Glutamatergic neuron (in vitro differentiated cells): ENCODE data around the gene MAST4. TPM values are rescaled to one million over a fixed set of nuclear protein-coding genes. Genes with fewer than 3 reads are reported as not detected.
A peak's percentile ranks its signal among the peaks of the same experiment; 100 is the strongest.

Source experiments
- DNase-seq: peaks from one replicate; pipeline ENCODE4 v3.0.0; 2022
- H3K27ac Mint-ChIP-seq: one replicate; pipeline ENCODE4 v1.8.0; 2020; ENCODE audit warnings: mild to moderate bottlenecking, mixed read lengths, inconsistent platforms; ENCODE audit not compliant: unreplicated experiment
- H3K27me3 Mint-ChIP-seq: one replicate; pipeline ENCODE4 v1.8.0; 2020; ENCODE audit warnings: mild to moderate bottlenecking, moderate library complexity, mixed read lengths, inconsistent platforms; ENCODE audit not compliant: unreplicated experiment
- H3K36me3 Mint-ChIP-seq: one replicate; pipeline ENCODE4 v1.8.0; 2020; ENCODE audit warnings: mild to moderate bottlenecking, mixed read lengths, inconsistent platforms; ENCODE audit not compliant: unreplicated experiment
- H3K4me1 Mint-ChIP-seq: one replicate; pipeline ENCODE4 v1.8.0; 2020; ENCODE audit warnings: mild to moderate bottlenecking, low read depth, mixed read lengths, inconsistent platforms; ENCODE audit not compliant: unreplicated experiment
- H3K4me3 Mint-ChIP-seq: one replicate; pipeline ENCODE4 v1.8.0; 2020; ENCODE audit warnings: mild to moderate bottlenecking, mixed read lengths, inconsistent platforms; ENCODE audit not compliant: unreplicated experiment
- H3K9me3 Mint-ChIP-seq: one replicate; pipeline ENCODE4 v1.8.0; 2020; ENCODE audit warnings: mild to moderate bottlenecking, moderate library complexity, mixed read lengths, inconsistent platforms; ENCODE audit not compliant: unreplicated experiment
- total RNA-seq: library from RNA; stranded (reverse); fragmentation: NEBNext Ultra II Directional; extraction: Animal tissue kit (Norgen Biotek cat#: 25700); gene quantifications from one replicate; pipeline ENCODE4 v1.2.1, GENCODE V29; 2021; ENCODE audit not compliant: unreplicated experiment
- TF ChIP-seq, protein P1 (sequence below): fragments of 200-600 bp; sonication (generic); IDR thresholded peaks from one replicate; pipeline ENCODE4 v1.5.0; 2021; ENCODE audit not compliant: partially characterized antibody, unreplicated experiment

Gene MAST4
- total RNA-seq, 1 donor from 2014 or later: 11.5 TPM

DNA sequence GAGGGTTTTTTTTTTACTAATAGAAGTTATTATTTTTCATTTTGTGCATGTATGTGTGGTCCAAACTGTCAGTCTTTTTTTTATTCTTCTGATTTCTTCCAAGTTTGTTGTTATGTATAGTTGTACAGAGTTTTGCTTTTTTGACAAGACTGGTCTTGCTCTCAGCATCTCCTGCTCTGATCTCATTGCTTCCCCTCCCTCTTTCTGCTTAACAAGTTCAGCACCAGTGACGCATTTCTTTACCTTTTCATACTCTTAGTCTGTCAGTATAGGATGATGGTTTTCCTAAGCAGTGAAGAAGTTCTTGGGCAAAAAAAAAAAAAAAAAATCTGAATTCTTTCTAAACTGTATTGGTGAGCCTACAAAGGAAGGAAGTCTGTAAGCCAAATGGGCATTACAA, 465.3 kb downstream of the MAST4 start:
- Mint-ChIP-seq H3K4me1 (peaks cover 7% of the 10 kb centered on the region), H3K9me3 (no peaks in the 10 kb centered on the region), H3K27ac (no peak overlapping the region), H3K27me3 (peaks cover 2% of the 10 kb centered on the region), H3K4me3 (no peak overlapping the region), H3K36me3 (no peaks in the 10 kb centered on the region)
- no peak for DNase-seq
- TF ChIP-seq, protein P1, sequence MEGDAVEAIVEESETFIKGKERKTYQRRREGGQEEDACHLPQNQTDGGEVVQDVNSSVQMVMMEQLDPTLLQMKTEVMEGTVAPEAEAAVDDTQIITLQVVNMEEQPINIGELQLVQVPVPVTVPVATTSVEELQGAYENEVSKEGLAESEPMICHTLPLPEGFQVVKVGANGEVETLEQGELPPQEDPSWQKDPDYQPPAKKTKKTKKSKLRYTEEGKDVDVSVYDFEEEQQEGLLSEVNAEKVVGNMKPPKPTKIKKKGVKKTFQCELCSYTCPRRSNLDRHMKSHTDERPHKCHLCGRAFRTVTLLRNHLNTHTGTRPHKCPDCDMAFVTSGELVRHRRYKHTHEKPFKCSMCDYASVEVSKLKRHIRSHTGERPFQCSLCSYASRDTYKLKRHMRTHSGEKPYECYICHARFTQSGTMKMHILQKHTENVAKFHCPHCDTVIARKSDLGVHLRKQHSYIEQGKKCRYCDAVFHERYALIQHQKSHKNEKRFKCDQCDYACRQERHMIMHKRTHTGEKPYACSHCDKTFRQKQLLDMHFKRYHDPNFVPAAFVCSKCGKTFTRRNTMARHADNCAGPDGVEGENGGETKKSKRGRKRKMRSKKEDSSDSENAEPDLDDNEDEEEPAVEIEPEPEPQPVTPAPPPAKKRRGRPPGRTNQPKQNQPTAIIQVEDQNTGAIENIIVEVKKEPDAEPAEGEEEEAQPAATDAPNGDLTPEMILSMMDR: no peak

DNA sequence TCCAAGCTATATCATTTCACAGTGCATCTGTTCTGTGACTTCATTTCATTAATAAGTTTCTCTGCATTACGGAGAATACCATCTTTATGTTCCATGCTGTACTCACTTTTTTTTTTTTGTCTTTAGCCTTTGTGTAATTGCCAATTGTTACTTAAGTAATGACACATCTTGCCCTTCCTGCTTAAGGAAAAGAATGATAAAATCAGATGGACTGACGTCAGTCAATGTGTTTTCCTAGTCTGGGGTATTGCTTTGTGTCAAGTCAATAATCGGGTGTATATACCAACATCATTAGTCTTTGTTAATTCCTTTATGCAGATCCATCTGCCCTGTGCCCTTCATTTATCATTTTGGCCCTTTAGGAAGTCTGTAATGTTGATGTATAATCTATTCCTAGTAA, 466.9 kb downstream of the MAST4 start:
- no peak overlapping the region for H3K4me3 Mint-ChIP-seq
- H3K9me3 Mint-ChIP-seq: no peaks in the 10 kb centered on the region
- peaks cover 7% of the 10 kb centered on the region for H3K4me1 Mint-ChIP-seq
- H3K27me3 Mint-ChIP-seq: peaks cover 2% of the 10 kb centered on the region
- TF ChIP-seq, protein P1: no peak
- DNase-seq: no peak
- no peak overlapping the region for H3K27ac Mint-ChIP-seq
- H3K36me3 Mint-ChIP-seq: no peaks in the 10 kb centered on the region

DNA sequence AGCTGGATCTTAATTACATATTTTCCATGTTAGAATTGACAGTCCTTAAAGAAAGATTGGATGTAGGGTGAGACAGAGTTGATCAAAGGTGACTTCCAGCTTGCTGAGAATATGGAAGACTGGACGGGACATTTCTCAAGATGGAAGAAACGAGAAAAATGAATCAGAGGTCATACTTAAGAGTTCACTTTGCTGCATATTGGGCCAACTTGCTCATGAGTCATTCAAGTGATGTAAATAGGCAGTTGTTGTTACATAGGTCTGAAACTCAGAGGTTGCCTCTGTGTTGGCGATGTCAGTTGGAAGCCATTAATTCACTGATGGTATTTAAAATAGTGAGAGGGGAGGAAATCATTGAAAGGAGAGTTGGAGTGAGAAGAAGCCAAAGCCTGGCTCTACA, 467.6 kb downstream of the MAST4 start:
- Mint-ChIP-seq H3K27me3 (peaks cover 2% of the 10 kb centered on the region), H3K4me3 (no peak overlapping the region), H3K27ac (no peak overlapping the region), H3K4me1 (peaks cover 7% of the 10 kb centered on the region), H3K36me3 (no peaks in the 10 kb centered on the region), H3K9me3 (no peaks in the 10 kb centered on the region)
- no peak for DNase-seq
- TF ChIP-seq, protein P1: no peak

DNA sequence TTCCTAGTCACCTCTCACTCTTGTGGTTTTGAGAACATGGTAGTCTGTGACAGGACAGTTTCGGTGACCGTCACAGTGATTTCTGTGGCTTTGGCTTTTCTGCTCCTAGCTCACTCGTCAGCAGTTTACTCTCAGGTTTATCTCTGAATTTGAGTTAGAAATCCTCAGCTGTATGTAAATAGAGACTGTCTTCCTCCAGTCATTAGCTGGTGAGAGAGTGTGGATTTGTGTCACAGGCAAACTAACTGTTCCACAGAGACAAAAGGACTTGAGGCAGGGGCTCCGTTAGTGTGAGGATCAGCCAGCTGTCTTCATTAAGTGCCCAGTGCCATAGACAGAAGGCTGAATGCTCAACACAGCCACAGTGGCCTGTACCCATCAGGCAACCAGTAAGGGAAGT, 469.0 kb downstream of the MAST4 start:
- TF ChIP-seq, protein P1: no peak
- peak overlapping the region; percentile 49 for H3K27ac Mint-ChIP-seq
- peaks cover 2% of the 10 kb centered on the region for H3K27me3 Mint-ChIP-seq
- H3K4me1 Mint-ChIP-seq: peaks cover 7% of the 10 kb centered on the region
- DNase-seq: no peak
- H3K9me3 Mint-ChIP-seq: no peaks in the 10 kb centered on the region
- H3K36me3 Mint-ChIP-seq: no peaks in the 10 kb centered on the region
- no peak overlapping the region for H3K4me3 Mint-ChIP-seq

DNA sequence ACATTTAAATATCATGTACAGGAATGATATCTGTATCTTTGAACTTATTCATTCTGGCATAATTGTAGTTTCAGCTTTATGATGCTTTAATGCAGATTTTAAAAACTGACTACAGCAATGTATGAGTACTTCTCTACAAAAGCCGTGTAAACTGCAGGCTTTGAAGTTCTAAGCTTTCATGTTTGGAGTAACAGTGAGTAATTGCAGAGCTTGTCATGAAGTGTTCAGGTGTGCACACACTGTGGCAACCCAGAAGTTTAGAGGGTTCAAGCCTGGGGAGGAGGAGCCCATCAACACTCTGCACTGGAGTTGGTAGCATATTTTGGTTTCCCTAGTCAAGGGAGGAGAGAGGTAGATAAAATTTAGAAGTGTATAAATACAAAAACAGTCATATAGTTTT, 469.5 kb downstream of the MAST4 start:
- no peaks in the 10 kb centered on the region for H3K9me3 Mint-ChIP-seq
- H3K27me3 Mint-ChIP-seq: peaks cover 2% of the 10 kb centered on the region
- DNase-seq: no peak
- TF ChIP-seq, protein P1: no peak
- no peaks in the 10 kb centered on the region for H3K36me3 Mint-ChIP-seq
- H3K4me3 Mint-ChIP-seq: no peak overlapping the region
- no peak overlapping the region for H3K27ac Mint-ChIP-seq
- H3K4me1 Mint-ChIP-seq: peaks cover 7% of the 10 kb centered on the region
